Coronary artery (tissue), 2 donors: ENCODE measurements around the gene NCMAP.
"Not testable (repeated sequence)": the region's sequence is repeated elsewhere in the genome, so short reads cannot be mapped to it uniquely, and the experiment has no call there.

ENCODE experiments used
- DNase-seq: peaks from one replicate; pipeline ENCODE4 v3.0.0-alpha.2; 2017; ENCODE audit warnings: low spot score
- H3K27ac ChIP-seq, 2 donors: fragments of 200-600 bp; sonication (generic); one replicate each; pipeline ENCODE4 v1.5.1; 2016 to 2019
- H3K4me3 ChIP-seq: fragments of 200-600 bp; sonication (generic); 2 replicates; pipeline ENCODE4 v1.5.1; 2016; ENCODE audit warnings: mild to moderate bottlenecking, moderate library complexity
- TF ChIP-seq, protein P1 (sequence below): fragments of 200-600 bp; sonication (generic); IDR thresholded peaks from one replicate; pipeline ENCODE4 v1.5.1; 2019; ENCODE audit warnings: antibody characterized with exemption

Gene NCMAP

DNA sequence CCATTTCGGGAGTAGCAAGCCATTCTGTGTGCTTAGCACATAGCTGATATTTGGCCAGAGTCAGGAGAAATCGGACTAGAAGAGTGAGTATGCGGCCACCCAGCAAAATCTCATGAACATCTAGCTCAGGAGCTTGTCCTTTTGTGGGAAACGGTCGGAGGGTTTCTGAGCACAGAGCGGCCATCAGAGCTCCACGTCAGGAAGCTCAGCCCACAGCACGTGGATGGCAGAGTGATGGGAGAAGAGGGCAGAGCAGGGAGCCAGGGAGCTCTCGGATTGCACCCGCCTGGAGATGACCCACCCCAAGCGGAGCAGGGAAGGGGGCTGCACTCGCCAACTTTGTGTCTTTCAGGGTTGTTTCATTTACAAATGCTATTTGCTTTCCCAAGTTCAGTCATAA, 39.4 kb upstream of the NCMAP start:
- no peak overlapping the region for H3K27ac ChIP-seq

DNA sequence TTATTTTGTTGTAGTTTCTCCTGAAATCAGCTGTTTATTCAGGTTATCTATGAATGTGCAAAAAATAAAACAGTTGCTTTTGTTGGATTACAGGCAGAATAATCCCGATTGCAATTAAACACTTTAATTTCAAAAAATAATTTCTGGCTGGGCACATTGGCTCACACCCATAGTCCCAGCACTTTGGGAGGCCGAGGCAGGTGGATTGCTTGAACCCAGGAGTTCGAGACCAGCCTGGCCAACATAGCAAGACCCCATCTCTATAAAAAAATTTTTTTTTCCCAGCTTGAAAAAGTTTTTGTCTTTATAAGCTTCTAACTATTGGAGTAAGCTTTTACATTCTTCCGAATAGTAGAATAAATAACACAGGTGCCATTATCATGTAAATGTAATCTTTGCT, 38.0 kb upstream of the NCMAP start:
- Histone ChIP-seq H3K27ac (no peak overlapping the region), H3K4me3 (no peak overlapping the region)
- TF ChIP-seq, protein P1, sequence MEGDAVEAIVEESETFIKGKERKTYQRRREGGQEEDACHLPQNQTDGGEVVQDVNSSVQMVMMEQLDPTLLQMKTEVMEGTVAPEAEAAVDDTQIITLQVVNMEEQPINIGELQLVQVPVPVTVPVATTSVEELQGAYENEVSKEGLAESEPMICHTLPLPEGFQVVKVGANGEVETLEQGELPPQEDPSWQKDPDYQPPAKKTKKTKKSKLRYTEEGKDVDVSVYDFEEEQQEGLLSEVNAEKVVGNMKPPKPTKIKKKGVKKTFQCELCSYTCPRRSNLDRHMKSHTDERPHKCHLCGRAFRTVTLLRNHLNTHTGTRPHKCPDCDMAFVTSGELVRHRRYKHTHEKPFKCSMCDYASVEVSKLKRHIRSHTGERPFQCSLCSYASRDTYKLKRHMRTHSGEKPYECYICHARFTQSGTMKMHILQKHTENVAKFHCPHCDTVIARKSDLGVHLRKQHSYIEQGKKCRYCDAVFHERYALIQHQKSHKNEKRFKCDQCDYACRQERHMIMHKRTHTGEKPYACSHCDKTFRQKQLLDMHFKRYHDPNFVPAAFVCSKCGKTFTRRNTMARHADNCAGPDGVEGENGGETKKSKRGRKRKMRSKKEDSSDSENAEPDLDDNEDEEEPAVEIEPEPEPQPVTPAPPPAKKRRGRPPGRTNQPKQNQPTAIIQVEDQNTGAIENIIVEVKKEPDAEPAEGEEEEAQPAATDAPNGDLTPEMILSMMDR, result no peak
- DNase-seq, result no peak

More for the DNA sequence above, 39.4 kb upstream of the NCMAP start:
- TF ChIP-seq, protein P1, result no peak
- no peak for DNase-seq
- no peak overlapping the region for H3K4me3 ChIP-seq

DNA sequence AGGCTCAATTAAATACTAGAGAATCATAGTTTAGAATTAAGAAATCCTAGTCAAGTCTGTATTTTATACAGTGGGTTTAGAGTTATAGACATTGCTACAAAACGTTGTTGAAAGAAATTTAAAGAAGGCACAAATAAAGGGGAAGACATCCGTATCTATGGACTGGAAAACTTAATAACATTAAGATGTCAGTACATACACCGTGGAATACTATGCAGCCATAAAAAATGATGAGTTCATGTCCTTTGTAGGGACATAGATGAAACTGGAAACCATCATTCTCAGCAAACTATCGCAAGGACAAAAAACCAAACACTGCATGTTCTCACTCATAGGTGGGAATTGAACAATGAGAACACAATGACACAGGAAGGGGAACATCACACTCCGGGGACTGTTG, 35.6 kb upstream of the NCMAP start:
- not testable (repeated sequence) for DNase-seq, H3K4me3 ChIP-seq, H3K27ac ChIP-seq

DNA sequence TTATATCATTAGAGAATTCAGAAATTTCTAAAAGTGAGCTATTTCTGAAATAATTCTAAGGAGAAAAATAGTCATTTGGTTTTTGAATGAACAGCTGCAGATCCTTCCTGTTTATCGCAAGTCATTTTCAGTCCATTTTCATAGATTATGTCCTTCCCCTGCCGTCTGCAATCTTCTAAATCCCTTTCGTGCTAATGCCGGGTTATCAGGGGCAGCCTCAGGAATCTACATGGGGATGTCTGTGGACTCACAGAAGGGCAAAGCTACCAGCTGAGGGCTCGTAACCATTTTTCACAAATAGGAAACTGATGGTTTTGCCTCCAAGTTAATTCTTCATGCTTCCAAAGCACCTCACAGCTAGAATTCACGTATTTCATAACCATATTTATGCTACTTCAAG, 30.3 kb upstream of the NCMAP start:
- no peak overlapping the region for H3K4me3 ChIP-seq
- DNase-seq, result no peak
- TF ChIP-seq, protein P1, result no peak
- H3K27ac ChIP-seq, result no peak overlapping the region

DNA sequence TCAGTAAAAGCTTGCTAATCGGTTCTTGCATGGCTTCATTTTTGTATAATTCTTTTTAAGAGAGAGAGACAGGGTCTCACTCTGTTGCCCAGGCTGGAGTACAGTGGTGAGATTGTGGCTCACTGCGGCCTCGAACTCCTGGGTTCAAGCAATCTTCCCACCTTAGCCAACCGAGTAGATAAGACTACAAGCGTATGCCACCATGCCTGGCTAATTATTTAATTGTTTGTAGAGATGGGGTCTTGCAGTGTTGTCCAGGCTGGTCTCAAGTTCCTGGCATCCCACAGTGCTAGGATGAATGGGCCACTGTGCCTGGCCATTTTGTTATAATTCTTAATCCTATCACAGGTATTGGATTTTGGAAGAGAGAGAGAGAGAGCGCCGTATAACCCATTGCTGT, 29.8 kb upstream of the NCMAP start:
- no peak overlapping the region for H3K27ac ChIP-seq
- TF ChIP-seq, protein P1, result no peak
- no peak for DNase-seq
- H3K4me3 ChIP-seq, result no peak overlapping the region

DNA sequence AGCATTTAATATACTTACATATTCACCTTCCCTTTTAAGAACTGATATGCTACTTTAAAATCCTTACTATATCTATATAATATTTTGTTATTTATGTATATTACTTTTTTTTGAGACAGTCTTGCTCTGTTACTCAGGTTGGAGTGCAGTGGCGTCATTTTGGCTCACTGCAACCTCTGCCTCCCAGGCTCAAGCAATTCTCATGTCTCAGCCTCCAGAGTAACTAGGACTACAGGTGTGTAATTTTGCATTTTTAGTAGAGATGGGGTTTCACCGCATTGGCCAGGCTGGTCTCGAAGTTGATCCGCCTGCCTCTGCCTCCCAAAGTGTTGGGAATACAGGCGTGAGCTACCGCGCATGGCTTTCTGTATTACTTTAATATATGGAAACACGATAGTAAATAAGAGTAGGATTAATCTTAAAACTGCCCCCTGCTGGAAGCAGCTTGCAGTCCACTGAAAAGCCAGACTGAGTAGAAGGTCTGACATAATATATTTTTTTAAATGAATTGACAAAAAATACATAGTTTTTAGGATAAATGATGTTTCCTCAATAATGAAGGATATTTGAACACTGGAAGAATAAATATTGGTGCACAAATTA, 28.8 kb upstream of the NCMAP start:
- no peak overlapping the region for H3K4me3 ChIP-seq
- TF ChIP-seq, protein P1, result peak; percentile 5
- no peak for DNase-seq
- no peak overlapping the region for H3K27ac ChIP-seq

DNA sequence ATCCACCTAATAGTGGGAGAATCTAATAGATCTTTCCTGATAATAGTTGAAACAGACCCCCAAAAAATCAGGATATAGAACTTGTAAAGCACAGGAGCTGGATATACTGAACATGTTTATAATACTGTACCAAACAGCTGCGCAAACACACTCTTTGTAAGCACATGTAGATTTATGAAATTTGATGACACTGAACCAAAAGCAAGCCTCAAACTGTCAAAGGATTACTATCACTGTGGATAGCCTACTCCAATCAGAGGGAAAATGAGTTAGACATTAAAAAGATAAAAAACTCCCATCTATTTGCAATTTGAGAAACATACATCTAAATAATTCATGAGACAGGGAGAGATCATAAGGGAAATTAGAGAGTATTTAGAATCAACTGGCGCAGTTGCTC, 27.1 kb upstream of the NCMAP start:
- TF ChIP-seq, protein P1, result no peak
- no peak for DNase-seq
- Histone ChIP-seq H3K27ac (no peak overlapping the region), H3K4me3 (no peak overlapping the region)

DNA sequence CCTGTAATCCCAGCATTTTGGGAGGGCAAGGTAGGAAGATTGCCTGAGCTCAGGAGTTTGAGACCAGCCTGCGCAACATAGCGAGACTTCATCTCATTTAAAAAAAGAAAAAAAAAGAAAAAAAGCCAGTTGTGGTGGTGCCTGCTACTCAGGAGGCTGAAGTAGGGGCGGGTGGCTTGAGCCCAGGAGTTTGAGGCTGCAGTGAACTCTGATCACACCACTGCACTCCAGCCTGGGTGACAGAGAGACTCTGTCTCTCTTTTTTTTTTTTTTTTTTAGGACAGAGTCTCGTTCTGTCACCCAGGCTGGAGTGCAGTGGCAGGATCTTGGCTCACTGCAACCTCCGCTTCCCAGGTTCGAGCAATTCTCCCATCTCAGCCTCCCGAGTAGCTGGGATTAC, 26.6 kb upstream of the NCMAP start:
- H3K27ac ChIP-seq, H3K4me3 ChIP-seq, DNase-seq: not testable (repeated sequence)
